NCI-H2196 (cell line): ENCODE results near the gene SLC6A1.

Experiments
- DNase-seq: peaks from one replicate; lab custom pipeline; 2025; ENCODE audit not compliant: unreplicated experiment; lab: John Stamatoyannopoulos, UW

Gene SLC6A1

GRCh38 chr3:10970306-10970960 lies 22.1 kb upstream of the SLC6A1 start:
- no peak for DNase-seq

DNA sequence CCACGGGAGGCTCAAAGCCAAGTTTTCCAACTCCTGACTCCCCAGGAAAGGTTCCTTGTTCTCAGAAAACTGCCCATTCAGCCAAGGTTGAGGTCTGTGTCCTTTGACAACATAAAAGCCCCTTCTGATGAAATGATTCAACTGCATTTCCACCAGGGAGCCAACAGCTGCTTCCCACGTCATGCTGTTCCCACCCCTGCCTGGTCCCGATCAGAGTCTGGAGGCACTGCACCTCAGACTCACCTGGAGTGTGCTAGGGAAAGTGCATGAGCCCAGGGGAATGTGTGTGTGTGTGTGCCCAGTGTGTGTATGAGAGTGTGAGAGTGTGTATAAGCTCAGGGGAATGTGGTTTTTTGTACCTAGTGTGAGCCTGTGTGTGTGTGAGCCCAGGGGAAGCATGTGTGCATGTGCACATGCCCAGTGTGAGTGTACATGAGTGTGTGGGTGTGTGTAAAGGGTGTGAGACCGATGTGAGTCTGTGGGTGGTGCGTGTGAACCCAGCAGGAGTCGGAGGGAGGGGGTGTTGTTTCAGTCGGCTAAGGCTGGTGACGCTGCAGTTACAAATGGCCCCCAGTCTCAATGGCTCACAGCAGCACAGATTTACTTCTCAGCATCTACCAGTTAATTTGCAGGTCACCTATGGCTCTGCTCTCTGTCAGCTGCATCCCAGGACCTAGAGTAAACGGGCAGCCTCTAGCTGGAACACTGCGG lies 20.3 kb upstream of the SLC6A1 start:
- no peak for DNase-seq

DNA sequence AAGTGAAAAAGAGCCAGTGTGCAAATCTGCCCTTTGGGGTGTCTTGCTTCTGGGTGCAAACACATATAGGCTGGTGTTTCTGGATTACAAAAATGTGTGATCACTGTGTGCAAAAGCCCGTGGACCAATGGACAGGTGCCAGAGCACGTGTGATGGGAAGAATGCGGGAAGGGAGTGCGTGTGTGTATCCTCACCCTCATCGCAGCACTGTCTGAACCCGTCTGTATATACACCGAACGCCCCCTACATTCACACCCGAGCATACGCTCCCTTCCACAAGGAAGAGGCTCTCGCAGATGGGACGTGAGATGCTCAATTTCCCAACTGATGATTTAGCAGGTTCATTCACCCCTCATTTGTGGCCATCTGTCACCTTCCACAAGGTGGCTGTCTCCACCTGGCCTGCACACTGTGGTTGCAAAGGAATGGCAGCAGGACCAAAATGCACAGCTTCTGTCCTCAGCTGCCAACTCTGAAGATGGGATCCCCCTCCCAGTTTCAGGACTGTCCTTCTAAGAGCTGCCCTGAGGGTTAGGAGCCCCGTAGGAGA lies 19.4 kb upstream of the SLC6A1 start:
- DNase-seq: no peak

GRCh38 chr3:10974131-10974530 lies 18.4 kb upstream of the SLC6A1 start:
- DNase-seq: no peak

GRCh38 chr3:10974746-10975375 lies 17.7 kb upstream of the SLC6A1 start:
- DNase-seq: no peak

GRCh38 chr3:10975695-10976234 lies 16.8 kb upstream of the SLC6A1 start:
- DNase-seq: no peak

- no peak for DNase-seq
Measured at GRCh38 chr3:10976770-10977169, 15.8 kb upstream of the SLC6A1 start.

DNA sequence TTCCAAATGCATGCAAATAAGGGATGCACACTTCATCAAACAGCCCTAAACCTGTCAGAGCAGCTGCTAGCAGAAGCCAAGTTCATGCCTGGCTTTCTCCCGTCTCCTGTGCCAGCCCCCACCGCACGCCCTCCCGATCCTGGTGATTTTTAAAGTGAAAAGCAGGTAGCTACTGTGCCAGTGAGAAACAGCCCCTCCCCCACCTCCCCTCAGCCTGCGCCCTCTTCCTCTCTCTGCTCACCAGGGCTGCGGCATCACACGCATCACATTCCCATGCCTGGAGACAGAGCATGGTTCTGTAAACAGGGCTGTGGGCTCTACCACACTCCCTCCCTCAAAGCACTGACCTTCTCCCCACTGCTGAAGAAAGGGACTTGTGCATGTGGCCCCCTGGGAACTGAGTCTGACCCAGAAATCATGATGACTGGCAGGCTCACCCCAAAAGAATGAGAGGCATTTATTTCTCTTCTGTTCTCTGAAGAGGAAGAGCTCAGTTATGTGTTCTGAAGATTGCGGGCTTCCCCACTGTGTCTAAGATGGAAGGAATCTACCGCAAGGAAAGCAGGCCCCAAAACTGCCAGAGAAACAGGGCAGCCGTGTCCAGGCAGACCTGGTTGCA lies 14.5 kb upstream of the SLC6A1 start:
- DNase-seq: no peak

DNA sequence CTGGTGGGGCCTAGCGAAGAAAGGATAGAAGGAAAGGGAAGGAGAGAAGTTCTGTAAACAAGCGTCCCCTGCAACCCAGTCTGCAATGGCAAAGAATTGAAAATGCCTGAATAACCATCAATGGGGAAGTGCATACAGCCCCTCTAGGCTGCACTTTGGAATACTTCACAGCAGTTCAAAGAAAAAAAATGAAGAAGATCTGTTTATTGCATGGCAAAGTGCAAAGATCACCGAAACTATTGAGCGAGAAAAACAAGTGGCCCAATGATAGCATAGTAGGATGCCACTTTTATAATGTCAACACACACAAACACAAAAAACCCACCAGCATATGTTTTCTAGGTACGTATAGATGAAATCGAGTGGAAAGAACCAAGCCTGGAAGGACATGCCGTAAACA lies 13.6 kb upstream of the SLC6A1 start:
- no peak for DNase-seq

- no peak for DNase-seq
Measured at GRCh38 chr3:10980312-10980711, 12.2 kb upstream of the SLC6A1 start.

DNA sequence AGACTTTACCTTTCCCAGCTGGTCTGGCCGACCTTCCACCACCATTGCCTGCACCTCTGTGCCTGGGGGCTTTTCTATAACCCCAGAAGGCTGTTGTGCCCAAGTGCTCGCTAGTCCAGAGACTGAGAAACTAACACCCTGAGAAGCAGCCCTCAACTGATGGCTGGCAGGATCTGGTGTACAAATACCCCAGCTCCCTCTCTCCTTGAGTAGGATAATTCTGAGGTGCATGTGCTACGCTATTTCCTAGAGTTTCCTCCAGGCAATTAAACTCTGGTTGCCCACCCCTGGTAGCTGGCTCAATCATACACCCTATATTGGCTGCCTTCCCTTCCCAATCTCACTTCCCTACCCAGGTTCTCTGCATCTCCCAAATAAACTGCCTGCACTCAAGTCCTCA lies 11.5 kb upstream of the SLC6A1 start:
- no peak for DNase-seq

DNA sequence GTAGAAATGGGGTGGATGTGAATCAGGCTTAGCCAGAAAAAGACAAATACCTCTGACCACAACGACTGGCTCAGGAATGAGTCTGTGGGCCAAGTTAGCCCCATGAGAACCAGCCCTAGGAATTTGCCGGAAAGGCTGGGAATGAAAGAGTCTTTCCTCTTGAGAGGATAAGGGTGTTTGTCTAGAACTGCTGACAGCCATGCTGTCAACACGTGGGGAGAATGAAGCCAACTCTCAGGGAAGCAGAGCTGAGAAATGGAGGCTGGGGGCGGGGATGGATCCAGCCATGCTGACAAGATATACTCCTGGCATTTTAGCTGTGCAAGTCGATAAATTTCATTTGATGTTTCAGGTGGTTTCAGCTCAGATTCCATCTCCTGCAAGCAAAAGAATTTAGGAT lies 10.6 kb upstream of the SLC6A1 start:
- no peak for DNase-seq

DNA sequence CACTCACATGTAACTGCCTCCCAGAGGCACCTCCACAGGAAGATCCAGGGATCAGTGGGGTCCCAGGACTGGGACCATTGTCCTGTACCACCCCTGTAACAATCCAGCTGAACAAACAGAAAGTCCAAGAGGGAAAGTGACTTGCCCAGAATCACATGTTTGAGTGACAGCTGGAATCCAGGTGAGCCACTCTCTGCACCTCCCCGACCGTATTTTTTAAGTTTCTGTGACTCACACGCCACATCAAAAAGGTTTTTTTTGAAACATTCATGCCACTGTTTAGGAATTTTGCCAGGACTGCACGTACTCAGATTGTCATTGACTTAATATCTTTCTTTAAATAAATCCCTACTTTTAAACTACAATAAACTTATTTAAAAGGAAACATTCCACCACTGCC lies 9.8 kb upstream of the SLC6A1 start:
- no peak for DNase-seq

DNA sequence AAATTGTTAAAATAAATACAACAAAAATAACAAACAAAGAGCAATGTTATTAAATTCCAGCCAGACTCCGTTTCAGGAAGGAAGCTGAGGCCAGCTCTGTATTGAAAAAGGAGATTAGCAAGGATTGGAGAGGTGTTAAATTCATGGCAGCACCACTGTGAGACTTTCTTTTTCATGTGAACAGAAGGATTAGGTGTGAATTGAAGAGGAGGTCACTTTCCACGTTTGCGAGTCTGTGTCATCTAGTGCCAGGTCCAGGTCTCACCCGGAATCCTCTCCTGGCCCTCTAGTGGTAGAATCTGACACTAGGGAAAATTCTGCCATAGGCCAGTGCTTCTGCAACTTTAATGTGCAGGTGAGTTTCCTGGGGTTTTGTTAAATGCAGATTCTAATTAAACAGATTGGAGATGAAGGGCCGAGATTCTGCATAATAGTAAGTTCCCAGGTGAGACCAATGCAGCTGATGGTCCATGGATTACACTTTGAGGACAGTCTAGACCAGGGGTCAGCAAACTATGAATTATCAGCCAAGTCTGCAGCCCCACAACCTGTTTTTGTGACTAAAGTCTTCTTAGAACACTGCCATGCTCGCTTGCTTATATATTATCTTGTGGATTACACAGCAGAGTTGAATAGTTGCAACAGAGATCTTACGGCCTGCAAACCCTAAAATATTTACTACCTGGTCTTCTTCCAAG lies 9.2 kb upstream of the SLC6A1 start:
- DNase-seq: peak; percentile 39

DNA sequence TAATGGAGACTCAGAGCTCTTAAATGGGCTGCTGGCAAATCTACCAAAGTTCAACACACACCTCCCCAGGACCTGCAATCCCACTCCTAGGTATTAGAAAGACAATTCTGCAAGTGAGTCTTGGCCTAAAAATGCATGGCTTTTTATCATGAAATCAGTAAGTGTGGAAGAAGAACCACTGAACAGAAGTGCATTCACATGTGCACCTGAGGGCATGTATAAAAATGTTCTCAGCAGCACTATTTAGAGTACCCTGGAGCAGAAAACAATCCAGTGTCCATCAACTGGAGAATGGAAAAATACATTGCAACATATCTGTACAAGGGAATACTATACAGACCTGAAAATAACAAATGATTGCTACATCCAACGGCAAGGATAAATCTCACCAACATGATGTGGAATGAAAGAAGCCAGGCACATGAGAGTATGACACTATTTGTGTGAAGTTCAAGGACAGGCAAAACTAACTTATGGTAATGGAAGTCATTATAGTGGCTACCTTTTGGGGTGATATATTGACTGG lies 8.1 kb upstream of the SLC6A1 start:
- DNase-seq: no peak

GRCh38 chr3:10985181-10985580 lies 7.4 kb upstream of the SLC6A1 start:
- no peak for DNase-seq

DNA sequence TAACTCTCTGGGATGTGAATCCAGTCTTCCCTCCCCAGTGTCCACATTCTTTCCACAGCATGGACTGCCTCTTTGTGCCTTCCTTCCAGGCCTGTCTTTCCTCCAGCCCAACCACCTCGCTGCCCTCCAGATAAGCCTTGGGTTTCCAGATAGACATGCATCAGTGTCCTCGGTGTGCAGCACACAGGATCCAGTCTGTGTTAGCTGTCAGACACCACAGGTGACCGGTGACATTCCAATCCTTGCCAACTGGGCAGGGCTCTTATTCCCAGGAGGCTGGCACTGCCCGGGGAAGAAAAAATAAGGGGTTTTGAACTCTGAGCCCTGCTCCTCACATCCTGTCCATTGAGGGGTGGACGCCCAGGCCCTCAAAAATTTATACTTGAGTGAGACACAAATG lies 6.0 kb upstream of the SLC6A1 start:
- DNase-seq: no peak

GRCh38 chr3:10988001-10988665 lies 4.4 kb upstream of the SLC6A1 start:
- no peak for DNase-seq

DNA sequence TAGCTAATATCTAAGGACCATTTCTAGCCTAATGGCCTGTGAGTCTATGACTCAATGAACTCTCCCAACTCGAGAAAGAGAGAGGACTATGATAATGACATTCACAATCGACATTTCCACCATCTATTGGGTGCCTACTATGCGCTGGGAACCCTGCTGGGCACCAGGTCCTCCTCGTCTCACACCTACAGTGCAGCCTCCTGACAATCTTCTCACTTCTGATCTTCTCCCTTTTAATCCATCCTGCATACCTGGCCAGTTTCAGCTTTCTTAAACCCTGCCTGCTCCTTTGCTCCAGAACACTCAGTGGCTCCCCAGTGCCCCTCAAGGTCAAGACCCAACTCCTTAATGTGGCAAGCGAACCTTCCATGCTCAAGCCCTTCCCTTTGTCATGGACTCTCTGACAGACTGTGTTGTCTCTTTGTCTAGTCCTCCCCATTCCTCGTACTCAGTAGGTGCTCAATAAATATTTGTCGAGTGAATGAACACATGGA lies 3.5 kb upstream of the SLC6A1 start:
- DNase-seq: no peak
